VCaP (cell line): ENCODE results near the gene BUB3.

Experiments
- H3K27ac ChIP-seq: fragments of 450-650 bp; 2 replicates; pipeline ENCODE4 v1.5.1; 2017
- CTCF ChIP-seq: fragments of 450-650 bp; conservative IDR thresholded peaks from 2 replicates; pipeline ENCODE4 v1.5.1; 2017; ENCODE audit warnings: mild to moderate bottlenecking, moderate library complexity

The BUB3 gene

GRCh38 chr10:123150986-123151736 lies 3.0 kb upstream of the BUB3 start:
- no peak for TF ChIP-seq CTCF
- H3K27ac ChIP-seq = no peak overlapping the region

- H3K27ac ChIP-seq = no peak overlapping the region
- TF ChIP-seq CTCF = no peak
Observed at GRCh38 chr10:123151737-123152135, 2.5 kb upstream of the BUB3 start.

GRCh38 chr10:123153486-123154091 lies 613 bp upstream of the BUB3 start:
- H3K27ac ChIP-seq = no peak overlapping the region

GRCh38 chr10:123154711-123155505 lies 706 bp downstream of the BUB3 start:
- H3K27ac ChIP-seq = peak overlapping the region; percentile 78

More at GRCh38 chr10:123153486-123154091, 613 bp upstream of the BUB3 start:
- no peak for TF ChIP-seq CTCF

GRCh38 chr10:123156078-123156477 lies 1.9 kb downstream of the BUB3 start:
- TF ChIP-seq CTCF = no peak
- H3K27ac ChIP-seq = peak overlapping the region; percentile 78; the same call in 1 of the 2 replicates

More at GRCh38 chr10:123154711-123155505, 706 bp downstream of the BUB3 start:
- TF ChIP-seq CTCF = no peak

GRCh38 chr10:123157210-123157609 lies 3.0 kb downstream of the BUB3 start:
- peak overlapping the region; percentile 78; the same call in 1 of the 2 replicates for H3K27ac ChIP-seq

More at GRCh38 chr10:123157210-123157609, 3.0 kb downstream of the BUB3 start:
- no peak for TF ChIP-seq CTCF
